ENCODE measurements around the gene ERN1. TPM values are rescaled to one million over a fixed set of nuclear protein-coding genes. Genes with fewer than 3 reads are reported as not detected.

ERN1 gene
- polyA plus RNA-seq, 5 donors = 8.5 to 13.6 (median 10.5) TPM

Other genes starting within 250 kb of the ERN1 start
- gene GH2, start 248.2 kb downstream of the ERN1 start, polyA plus RNA-seq (ENCODE audit: insufficient read depth in 1 of 5, insufficient read length in 5 of 5, low replicate concordance in 1 of 5) = not detected
- 1 to 10 TPM in 2 of 5 donors, under 1 TPM in 3; 0.32 to 9.5 (median 0.57) TPM for gene CSH1, start 233.6 kb downstream of the ERN1 start, polyA plus RNA-seq (ENCODE audit: insufficient read depth in 1 of 5, insufficient read length in 5 of 5, low replicate concordance in 1 of 5)
- gene CSHL1, start 218.9 kb downstream of the ERN1 start, polyA plus RNA-seq (ENCODE audit: insufficient read depth in 1 of 5, insufficient read length in 5 of 5, low replicate concordance in 1 of 5) = under 1 TPM in 1 of 5 donors, not detected in 4; 0.74 TPM
- gene GH1, start 211.3 kb downstream of the ERN1 start, polyA plus RNA-seq (ENCODE audit: insufficient read depth in 1 of 5, insufficient read length in 5 of 5, low replicate concordance in 1 of 5) = not detected
- 1 to 10 TPM; 1.0 to 4.2 (median 1.9) TPM for gene CD79B, start 197.8 kb downstream of the ERN1 start, polyA plus RNA-seq (ENCODE audit: insufficient read depth in 1 of 5, insufficient read length in 5 of 5, low replicate concordance in 1 of 5)
- 1 to 10 TPM in 2 of 5 donors, under 1 TPM in 3; 0.36 to 2.2 (median 0.63) TPM for gene SCN4A, start 157.2 kb downstream of the ERN1 start, polyA plus RNA-seq (ENCODE audit: insufficient read depth in 1 of 5, insufficient read length in 5 of 5, low replicate concordance in 1 of 5)
- gene PRR29, start 131.8 kb downstream of the ERN1 start, polyA plus RNA-seq (ENCODE audit: insufficient read depth in 1 of 5, insufficient read length in 5 of 5, low replicate concordance in 1 of 5) = 1 to 10 TPM; 4.5 to 8.9 (median 6.8) TPM
- 10 to 100 TPM; 43.5 to 50.7 (median 46.8) TPM for gene ICAM2, start 109.5 kb downstream of the ERN1 start, polyA plus RNA-seq (ENCODE audit: insufficient read depth in 1 of 5, insufficient read length in 5 of 5, low replicate concordance in 1 of 5)
- 10 to 100 TPM; 19.5 to 29.5 (median 23.3) TPM for gene TEX2, start 133.1 kb upstream of the ERN1 start, polyA plus RNA-seq (ENCODE audit: insufficient read depth in 1 of 5, insufficient read length in 5 of 5, low replicate concordance in 1 of 5)

All from right lung (tissue), 5 donors.